ENCODE results near the gene CEP83. TPM values are rescaled to one million over a fixed set of nuclear protein-coding genes. Genes with fewer than 3 reads are reported as not detected.
"Not testable (repeated sequence)": the region's sequence is repeated elsewhere in the genome, so short reads cannot be mapped to it uniquely, and the experiment has no call there.

The CEP83 gene
- total RNA-seq, 1 donor from 2014 or later: 9.8 TPM

DNA sequence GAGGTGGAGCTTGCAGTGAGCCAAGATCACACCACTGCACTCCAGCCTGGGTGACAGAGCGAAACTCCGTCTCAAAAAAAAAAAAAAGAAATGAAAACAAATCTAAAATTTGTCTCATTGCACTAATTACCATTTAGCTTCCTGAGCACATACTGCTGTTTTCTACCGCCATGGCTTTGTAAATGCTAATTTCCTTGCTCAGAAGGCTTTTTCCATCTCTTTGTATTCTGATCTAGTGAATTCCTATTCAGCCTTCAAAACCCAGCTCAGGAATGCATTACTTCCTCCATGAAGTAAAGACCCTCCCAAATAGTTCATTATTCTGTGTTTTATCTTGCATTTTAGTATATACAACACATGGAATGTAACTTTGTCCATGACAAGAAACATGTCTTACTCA is 33.6 kb downstream of the CEP83 start:
- no peak for DNase-seq
- Histone ChIP-seq H3K27ac (replicated peaks) (no peak overlapping the region), H3K27me3 (ENCODE audit: low read depth) (no peaks in the 10 kb centered on the region), H3K4me1 (peaks cover 18% of the 10 kb centered on the region), H3K36me3 (peaks cover 18% of the 10 kb centered on the region), H3K4me3 (no peak overlapping the region), H3K9me3 (replicated peaks) (peaks cover 44% of the 10 kb centered on the region)
- intact Hi-C loops (cut with micrococcal nuclease): no loop called here
- TF ChIP-seq, protein P1, sequence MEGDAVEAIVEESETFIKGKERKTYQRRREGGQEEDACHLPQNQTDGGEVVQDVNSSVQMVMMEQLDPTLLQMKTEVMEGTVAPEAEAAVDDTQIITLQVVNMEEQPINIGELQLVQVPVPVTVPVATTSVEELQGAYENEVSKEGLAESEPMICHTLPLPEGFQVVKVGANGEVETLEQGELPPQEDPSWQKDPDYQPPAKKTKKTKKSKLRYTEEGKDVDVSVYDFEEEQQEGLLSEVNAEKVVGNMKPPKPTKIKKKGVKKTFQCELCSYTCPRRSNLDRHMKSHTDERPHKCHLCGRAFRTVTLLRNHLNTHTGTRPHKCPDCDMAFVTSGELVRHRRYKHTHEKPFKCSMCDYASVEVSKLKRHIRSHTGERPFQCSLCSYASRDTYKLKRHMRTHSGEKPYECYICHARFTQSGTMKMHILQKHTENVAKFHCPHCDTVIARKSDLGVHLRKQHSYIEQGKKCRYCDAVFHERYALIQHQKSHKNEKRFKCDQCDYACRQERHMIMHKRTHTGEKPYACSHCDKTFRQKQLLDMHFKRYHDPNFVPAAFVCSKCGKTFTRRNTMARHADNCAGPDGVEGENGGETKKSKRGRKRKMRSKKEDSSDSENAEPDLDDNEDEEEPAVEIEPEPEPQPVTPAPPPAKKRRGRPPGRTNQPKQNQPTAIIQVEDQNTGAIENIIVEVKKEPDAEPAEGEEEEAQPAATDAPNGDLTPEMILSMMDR (IDR thresholded peaks at IDR 0.05; ENCODE audit: borderline replicate concordance): no peak

DNA sequence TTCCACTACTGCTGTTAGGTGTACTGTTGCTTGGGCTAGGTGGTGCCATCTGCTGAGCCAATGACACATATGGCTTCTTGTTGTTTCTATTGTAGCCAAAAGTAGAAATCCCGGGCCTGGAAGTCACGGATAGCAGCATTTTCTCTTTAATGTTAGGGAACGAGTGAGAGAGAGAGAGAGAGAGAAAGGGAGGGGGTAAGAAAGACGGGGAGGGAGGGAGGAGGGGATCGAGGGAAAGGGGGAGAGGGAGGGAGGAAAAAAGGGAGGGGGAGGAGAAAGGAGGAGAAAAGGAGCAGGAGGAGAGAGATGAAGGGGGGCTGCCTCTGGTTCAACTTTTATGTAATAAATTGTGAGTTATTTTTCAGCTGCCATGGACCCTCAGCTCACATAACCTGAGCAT is 34.8 kb downstream of the CEP83 start:
- peaks cover 44% of the 10 kb centered on the region for H3K9me3 ChIP-seq (replicated peaks)
- peaks cover 18% of the 10 kb centered on the region for H3K4me1 ChIP-seq
- H3K27me3 ChIP-seq (ENCODE audit: low read depth); DNase-seq; H3K27ac ChIP-seq (replicated peaks); intact Hi-C loops (cut with micrococcal nuclease); H3K4me3 ChIP-seq: not testable (repeated sequence)
- H3K36me3 ChIP-seq: peaks cover 13% of the 10 kb centered on the region

DNA sequence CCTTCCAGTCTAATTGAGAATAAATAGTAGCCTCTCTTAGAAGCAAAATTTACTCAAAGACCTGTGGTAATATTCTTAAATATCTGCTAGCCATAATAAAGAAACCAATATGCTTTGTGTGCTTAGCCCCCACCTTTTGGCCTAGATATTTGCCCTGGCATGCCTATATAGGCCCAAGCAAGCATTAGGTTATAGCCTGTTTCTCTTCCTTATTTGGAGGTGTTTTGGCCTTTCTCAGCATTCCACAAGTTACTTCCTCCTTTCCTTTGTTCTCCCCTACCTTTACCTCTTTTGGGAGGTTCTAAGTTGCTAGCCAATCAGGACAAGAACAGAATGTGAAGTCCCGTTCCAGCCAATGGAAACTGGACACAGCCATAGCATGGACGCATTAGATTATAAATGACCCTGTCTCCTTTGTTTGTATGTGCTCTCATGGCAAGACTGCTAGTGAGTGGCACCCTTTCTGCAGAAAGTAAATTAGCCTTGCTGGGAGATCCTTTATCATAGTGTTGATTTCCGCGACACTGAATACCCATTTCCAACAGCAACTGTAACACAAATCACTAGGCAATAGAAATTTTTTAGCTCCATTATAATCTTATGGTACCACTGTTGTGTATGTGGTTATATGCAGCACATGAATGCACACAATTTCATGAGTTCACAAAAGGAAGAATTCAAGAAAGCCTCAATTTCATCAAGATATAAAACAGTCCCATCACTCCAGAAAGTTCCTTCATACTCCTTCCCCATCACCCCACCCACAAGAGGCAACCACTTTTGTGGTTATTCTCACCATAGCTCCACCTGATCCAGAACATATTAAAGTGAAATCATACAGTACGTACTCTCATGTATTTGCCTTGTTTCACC is 37.6 kb downstream of the CEP83 start:
- peaks cover 45% of the 10 kb centered on the region for H3K9me3 ChIP-seq (replicated peaks)

DNA sequence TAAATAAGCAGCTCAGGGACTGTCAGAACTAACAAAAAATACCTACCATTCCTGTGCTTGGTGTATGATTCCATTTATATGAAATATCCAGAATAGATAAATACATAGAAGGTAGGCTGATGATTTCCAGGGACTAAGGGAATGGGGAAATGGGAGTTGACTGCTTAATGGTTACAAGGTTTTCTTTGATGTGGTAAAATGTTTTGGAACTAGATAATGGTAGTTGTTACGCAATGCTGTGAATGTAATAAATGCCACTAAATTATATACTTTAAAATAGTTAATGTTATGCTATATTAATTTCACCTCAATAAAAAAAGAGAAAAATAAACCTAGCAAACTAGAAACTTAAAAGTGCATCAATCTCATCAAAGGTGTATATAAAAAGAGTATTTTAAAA is 41.1 kb downstream of the CEP83 start:
- Histone ChIP-seq H3K4me1 (no peaks in the 10 kb centered on the region), H3K4me3 (no peak overlapping the region), H3K27ac (replicated peaks) (no peak overlapping the region), H3K27me3 (ENCODE audit: low read depth) (no peaks in the 10 kb centered on the region), H3K9me3 (replicated peaks) (peaks cover 45% of the 10 kb centered on the region), H3K36me3 (peaks cover 13% of the 10 kb centered on the region)
- intact Hi-C loops (cut with micrococcal nuclease): no loop called here
- DNase-seq: no peak
- TF ChIP-seq, protein P1 (IDR thresholded peaks at IDR 0.05; ENCODE audit: borderline replicate concordance): no peak

More for the DNA sequence above, 37.6 kb downstream of the CEP83 start:
- Histone ChIP-seq H3K27me3 (ENCODE audit: low read depth) (no peaks in the 10 kb centered on the region), H3K36me3 (peaks cover 13% of the 10 kb centered on the region), H3K27ac (replicated peaks) (no peak overlapping the region), H3K4me3 (no peak overlapping the region), H3K4me1 (peaks cover 5% of the 10 kb centered on the region)
- intact Hi-C loops (cut with micrococcal nuclease): no loop called here
- TF ChIP-seq, protein P1 (IDR thresholded peaks at IDR 0.05; ENCODE audit: borderline replicate concordance): no peak
- DNase-seq: no peak

DNA sequence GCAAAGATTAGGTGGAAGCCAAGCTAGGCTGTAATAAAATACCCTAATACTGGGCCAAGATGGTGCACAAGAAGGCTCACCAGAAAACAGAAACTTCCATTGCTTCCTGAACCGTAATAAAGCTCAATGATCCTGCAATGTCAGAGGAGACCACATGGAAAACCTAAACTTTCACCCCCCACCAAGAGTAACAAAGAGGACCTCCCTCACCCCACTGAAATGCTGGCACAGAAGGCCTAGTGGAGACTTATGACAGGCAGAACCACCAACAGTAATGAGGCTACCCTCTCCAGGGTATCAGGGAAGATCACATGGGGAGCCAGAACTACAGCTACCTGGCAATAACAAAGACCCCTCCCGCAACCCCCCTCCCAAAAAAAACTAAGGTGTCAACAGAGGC is 43.1 kb downstream of the CEP83 start:
- Histone ChIP-seq H3K4me3 (no peak overlapping the region), H3K9me3 (replicated peaks) (peaks cover 27% of the 10 kb centered on the region), H3K36me3 (peaks cover 2% of the 10 kb centered on the region), H3K27me3 (ENCODE audit: low read depth) (no peaks in the 10 kb centered on the region), H3K4me1 (no peaks in the 10 kb centered on the region), H3K27ac (replicated peaks) (no peak overlapping the region)
- DNase-seq: no peak
- intact Hi-C loops (cut with micrococcal nuclease): no loop called here
- TF ChIP-seq, protein P1 (IDR thresholded peaks at IDR 0.05; ENCODE audit: borderline replicate concordance): no peak

DNA sequence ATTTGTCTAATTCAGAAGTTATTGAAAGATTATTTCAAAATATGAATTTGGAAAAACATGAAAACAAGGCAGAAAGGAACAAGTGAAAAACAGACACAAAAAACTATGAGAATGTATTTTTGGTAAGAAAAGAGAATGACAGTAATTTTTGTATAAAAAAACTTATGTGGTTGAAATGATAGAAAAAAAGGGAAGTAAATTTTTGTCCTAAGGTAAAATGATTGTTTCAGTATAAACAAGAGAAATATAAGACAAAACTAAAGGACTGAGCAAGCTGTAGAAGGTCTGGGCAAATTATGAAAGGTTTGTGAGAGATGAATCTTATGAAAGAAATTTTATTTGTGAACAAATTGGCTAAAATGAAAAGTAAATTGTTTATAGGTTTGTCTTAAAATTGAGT is 44.6 kb downstream of the CEP83 start:
- Histone ChIP-seq H3K36me3 (no peaks in the 10 kb centered on the region), H3K4me3 (no peak overlapping the region), H3K27me3 (ENCODE audit: low read depth) (no peaks in the 10 kb centered on the region), H3K4me1 (no peaks in the 10 kb centered on the region), H3K27ac (replicated peaks) (no peak overlapping the region), H3K9me3 (replicated peaks) (peaks cover 11% of the 10 kb centered on the region)
- TF ChIP-seq, protein P1 (IDR thresholded peaks at IDR 0.05; ENCODE audit: borderline replicate concordance): no peak
- intact Hi-C loops (cut with micrococcal nuclease): no loop called here
- DNase-seq: no peak
